GM21737 (cell line): Measurements from ENCODE around the gene PRKAR1B.

Experiments used
- ATAC-seq: cut with Tn5 transposase; IDR thresholded peaks from one replicate; pipeline ENCODE4 v1.9.1; 2021; ENCODE audit warnings: mild to moderate bottlenecking, moderate library complexity; ENCODE audit not compliant: unreplicated experiment

The PRKAR1B gene

DNA sequence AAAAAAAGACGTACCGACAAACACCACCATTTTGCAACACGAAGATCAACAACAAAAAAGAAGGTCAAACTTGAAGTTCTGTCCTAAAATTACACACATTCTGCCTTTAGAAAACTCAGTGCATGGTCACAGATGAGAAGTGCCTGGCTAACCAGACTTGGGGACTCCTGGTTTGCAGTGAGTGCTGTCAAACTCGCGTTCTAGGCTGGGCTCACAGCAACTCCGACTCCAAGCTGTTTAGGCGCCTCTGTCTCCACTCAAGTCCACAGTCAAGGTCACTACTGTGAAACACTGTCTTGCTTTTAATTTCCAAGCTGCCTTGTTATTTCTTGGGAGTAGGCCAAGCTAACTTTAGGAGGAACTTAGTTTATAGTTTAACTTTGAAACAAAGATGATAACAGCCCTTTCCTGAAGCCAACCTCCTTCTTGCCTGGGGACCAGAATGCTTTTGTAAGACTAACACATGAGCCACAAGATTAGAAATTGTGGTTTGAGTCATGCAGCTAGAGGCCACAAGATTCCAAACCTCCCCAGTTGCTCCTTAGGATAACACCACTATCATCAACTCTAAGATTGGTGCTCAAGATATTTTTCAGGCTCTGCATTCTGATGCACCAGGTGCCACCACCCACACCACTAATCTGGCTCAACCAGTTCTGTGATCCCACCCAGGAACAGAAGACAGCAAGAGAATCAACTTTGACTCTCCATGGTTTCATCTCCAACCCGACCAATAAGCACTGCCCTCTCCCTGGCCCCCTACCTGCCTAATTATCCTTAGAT is 1.7 kb downstream of the PRKAR1B start:
- ATAC-seq: no peak

DNA sequence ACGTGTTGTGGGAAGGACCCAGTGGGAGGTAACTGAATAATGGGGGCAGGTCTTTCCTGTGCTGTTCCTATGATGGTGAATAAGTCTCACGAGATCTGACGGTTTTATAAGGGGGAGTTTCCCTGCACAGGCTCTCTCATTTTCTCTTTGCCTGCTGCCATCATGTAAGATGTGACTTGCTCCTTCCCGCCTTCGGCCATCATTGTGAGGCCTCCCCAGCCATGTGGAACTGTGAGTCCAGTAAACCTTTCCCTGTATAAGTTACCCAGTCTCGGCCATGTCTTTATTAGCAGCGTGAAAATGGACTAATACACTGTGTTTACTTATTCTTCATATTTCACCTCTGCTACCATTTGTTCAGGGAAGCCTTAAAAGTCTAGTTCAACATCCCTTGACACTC is 2.8 kb downstream of the PRKAR1B start:
- ATAC-seq: no peak

GRCh38 chr7:723541-723940 is 3.5 kb downstream of the PRKAR1B start:
- ATAC-seq: no peak

GRCh38 chr7:721619-722248 is 5.3 kb downstream of the PRKAR1B start:
- ATAC-seq: no peak

GRCh38 chr7:716636-717035 is 10.4 kb downstream of the PRKAR1B start:
- no peak for ATAC-seq

- ATAC-seq: no peak
Measured at GRCh38 chr7:716222-716621, 10.9 kb downstream of the PRKAR1B start.

- no peak for ATAC-seq
Measured at GRCh38 chr7:714251-714671, 12.8 kb downstream of the PRKAR1B start.

DNA sequence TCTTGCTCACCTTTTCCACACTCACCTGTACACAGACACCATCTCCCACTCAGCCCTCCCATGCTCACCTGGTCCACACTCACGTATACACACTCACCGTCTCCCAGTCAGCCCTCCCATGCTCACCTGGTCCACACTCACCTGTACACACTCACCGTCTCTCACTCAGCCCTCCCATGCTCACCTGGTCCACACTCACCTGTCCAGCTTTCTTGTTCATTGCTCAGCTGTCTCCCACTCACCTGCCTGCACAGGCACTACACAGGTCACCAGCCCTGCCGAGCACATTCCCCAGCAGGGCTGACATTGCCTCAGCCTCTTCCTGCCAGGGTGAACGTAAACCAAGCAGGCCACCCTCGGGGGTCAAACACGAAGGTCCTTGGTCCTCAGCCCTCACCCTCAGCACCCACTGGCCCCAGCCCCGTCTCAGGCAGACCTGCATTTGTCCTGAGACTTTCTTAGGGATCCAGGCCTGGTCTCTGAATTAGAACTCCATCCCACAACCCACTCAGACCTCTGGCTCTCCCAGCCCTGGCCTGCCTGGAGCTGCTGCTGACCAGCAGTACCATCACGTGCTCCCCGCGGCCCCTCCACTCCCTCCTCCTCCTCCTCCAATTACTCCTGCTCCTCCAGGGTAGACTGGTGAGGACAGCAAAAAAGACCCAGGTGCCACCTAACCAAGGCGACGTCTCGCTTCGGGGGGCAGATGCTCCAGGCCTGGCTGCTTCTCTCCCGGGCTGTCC is 13.4 kb downstream of the PRKAR1B start:
- no peak for ATAC-seq

GRCh38 chr7:713139-713457 is 14.0 kb downstream of the PRKAR1B start:
- no peak for ATAC-seq

- ATAC-seq: no peak
Measured at GRCh38 chr7:712381-713138, 14.5 kb downstream of the PRKAR1B start.

DNA sequence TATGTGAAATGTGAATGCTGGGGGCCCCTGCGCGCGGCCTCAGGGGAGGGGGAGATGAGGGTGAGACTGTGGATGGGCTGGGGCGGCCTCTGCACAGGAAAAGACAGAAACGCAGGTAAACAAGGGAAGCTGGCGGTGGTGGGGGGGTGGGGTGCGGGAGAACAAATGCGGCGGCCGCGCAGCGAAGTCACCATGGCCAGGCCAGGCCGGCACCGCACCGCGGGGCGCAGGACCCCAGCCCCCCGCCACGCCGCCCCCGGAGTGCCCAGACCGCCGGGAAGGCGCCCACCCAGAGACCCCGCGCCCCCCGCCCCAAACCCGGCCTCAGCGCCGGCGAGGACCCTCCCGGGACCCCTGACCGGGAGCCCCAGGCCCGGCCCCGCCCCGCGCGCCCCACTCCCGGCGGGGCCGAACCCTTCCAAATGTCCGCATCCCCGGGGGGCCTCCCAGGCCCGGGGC is 15.1 kb downstream of the PRKAR1B start:
- no peak for ATAC-seq

DNA sequence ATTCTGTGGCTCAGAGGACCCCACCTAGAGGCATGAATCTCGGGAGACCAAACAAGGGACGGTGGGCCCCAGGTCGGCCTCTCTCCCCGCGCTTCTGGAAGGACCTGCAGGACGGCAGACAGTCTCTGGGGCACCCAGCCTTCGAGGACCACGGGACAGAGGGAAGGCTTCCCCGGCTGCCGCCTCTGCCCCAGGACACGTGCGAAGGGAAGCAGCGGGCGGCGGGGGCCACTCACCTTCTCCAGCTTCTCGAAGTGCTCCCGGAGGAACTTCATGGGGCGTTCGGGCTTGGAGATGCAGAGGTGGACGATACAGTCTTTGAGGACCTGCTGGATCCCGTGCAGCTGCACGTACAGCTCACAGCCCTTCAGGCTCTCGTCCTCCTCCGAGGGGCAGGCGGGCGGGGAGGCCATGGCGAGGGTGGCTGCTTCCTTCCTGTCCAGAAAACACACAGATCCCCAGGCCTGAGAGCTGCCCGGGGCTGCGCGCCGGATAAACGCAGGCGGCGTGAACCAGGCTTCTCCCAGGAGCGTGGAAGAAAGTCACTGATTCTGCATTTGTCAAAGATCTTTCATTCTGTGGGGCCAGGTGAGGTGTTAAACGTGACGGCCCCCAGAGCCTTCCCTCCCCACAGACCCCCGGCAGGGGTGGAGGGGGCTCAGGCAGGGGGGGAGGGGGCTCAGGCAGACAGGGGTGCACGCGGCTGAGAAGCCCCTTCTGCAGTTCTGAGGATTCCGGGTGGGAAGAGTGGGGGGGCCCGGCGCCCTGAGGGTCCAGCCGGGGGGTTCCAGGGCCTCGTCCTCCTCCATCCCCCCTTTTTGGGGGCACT is 15.8 kb downstream of the PRKAR1B start:
- ATAC-seq: no peak

- no peak for ATAC-seq
Measured at GRCh38 chr7:710161-710560, 16.9 kb downstream of the PRKAR1B start.

DNA sequence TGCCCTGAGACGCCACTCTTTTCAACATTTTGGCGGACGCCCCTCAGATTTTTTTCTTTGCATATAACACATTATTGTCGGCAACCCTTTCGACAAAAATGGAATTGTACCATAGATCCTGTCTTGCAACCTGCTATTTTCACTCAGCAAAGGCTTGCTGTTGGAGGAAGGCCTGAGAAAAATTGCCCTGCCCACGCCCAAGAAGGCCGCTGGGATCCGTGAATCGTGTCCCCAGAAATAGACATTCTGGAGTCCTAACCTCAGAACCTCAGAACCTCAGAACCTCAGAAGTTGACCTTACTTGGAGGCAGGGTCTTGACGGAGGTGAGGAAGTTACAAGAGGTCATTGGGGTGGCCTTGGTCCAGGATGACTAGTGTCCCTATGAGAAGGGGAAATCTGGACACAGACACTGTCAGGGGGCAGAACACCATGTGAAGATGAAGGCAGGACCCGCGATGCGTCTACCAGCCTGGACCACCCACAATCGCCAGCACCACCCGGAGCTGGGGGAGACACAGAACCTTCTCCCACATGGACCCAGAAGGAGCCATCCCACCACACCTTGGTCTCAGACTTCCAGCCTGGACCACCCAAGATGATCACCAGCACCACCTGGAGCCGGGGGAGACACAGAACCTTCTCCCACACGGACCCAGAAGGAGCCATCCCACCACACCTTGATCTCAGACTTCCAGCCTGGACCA is 19.6 kb downstream of the PRKAR1B start:
- no peak for ATAC-seq

DNA sequence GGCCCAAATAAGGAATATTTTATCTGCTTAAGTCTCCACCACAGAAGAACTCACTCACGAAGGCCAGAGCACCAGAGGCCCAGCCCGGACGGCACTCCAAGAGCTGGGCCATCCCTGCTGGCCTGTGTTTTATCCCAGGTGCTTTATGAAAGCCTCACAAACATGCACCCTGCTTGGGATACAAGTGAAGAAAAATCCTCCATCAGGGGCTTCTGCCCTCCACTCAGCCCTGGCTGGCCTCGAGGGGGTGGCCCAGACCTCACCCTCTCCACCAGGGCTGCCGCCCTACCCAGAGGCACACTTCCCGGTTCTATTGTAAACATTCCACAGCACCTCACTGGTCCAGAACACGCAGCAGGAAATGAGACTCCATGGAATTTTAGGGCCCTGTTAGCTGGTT is 20.4 kb downstream of the PRKAR1B start:
- ATAC-seq: no peak

DNA sequence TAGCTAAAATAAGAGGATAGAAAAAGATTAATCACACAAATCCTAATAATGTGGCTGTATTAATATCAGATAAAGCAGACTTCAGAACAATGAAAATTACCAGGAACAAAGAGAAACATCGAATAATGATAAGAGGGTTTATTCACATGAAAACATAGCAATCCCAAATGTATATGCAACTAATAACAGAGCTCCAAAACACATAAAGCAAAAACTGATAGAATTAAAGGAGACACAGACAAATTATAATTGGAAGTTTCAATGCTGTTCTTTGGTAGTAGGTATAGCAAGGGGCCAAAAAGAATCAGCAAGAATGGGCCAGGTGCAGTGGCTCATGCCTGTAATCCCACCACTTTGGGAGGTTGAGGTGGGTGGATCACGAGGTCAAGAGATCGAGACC is 24.0 kb downstream of the PRKAR1B start:
- no peak for ATAC-seq

DNA sequence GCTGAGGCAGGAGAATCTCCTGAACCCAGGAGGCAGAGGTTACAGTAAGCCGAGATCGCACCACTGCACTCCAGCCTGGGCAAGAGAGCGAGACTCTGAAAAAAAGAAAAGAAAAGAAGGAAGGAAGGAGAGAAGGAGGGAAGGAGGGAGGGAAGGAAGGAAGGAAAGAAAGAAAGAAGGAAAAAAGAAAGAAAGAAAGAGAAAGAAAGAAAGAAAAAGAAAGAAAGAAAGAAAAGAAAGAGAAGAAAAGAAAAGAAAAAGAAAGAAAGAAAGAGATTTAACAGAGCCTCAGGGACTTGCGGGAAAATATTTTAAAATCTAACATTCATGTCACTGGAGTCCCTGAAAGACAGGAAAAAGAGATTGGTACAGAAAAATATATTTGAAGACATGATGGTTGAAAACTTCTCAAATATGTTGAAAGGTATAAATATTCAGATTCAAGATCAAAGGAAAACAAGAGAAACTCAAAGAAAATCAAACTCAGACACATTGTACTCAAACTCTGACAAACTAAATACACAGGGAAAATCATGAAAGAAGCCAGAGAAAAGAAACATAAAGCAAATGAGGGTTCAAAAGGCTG is 25.9 kb downstream of the PRKAR1B start:
- ATAC-seq: no peak

GRCh38 chr7:699476-700170 is 27.5 kb downstream of the PRKAR1B start:
- no peak for ATAC-seq
